ENCODE measurements around the gene GABRG2.

Gene GABRG2

GRCh38 chr5:162193012-162193411 lies 125.4 kb downstream of the GABRG2 start:
- no peak for DNase-seq

GRCh38 chr5:162196351-162196750 lies 128.8 kb downstream of the GABRG2 start:
- DNase-seq: no peak

GRCh38 chr5:162202285-162202880 lies 134.8 kb downstream of the GABRG2 start:
- DNase-seq: peak in 2 of 4 experiments; percentile 19 to 20
